ENCODE measurements around the gene PRELID1.

The PRELID1 gene

DNA sequence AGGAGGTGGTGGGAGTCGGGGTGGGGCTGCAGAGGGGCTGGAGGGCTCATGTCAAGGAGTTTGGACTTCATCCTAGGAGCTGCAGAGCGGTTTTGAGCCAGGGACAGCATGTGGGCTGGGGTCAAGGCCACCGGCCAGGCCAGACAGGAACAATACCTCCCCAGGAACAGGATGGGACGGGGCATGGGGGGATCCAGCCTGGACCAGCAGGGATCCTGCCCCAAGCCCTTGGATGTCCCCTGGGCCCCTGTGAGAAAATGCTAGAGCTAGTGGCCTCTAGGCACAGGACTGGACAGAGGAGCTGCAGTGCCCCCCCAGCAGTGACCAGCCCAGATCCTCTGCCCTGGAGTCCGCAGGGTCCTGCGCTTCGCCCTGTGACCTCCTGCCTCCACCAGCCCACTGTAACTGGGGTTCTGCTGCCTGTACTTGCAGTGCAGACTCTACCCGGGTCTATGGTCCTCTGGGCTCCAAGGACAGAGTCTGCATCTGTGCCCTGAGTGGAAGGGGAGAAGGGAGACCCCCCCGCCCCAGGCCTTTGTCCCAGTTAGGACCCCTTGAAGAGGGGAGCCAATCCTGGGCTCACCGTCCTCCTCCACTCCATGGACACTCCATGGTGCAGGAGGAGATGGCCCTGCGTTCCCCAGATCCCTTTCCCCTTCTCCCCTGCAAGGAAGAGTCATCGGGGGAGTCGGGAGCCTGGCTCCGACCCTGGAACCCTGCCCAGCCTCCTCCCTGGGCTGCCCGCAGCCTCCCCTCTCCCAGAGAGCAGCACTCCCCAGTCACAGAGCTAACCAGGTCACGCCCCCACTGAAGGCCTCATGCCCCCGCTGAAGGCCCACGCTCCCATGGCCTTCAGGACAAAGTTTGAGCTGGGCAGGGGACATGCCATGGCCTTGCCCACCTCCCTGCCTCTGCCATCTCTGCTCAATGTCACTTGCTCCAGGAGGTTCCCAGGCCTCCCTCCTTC is 11.1 kb downstream of the PRELID1 start:
- no peak for DNase-seq

- no peak for DNase-seq
Measured at GRCh38 chr5:177315411-177315810, 11.8 kb downstream of the PRELID1 start.

GRCh38 chr5:177316005-177316404 is 12.4 kb downstream of the PRELID1 start:
- no peak for DNase-seq

- DNase-seq: peak; percentile 70
Measured at GRCh38 chr5:177317959-177318377, 14.4 kb downstream of the PRELID1 start.

- DNase-seq: no peak
Measured at GRCh38 chr5:177319913-177320588, 16.5 kb downstream of the PRELID1 start.

DNA sequence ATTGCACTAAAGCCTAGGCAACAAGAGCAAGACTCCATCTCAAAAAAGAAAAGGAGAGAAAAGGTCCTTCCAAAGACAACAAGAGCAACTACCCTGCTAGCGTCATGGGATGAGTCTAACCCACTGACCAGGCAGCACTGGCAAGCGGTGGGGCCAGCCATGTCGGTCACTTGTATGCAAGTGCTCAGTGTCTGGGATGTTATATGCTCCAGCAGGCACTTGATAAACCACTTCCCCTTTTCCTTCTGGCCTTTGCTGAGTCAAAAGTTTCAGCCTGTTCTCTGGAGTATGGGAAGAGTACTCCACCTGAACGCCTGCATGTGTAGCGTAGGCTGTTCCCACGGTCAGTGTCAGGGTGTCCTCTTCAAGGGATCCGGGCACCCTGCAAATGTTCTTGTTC is 17.3 kb downstream of the PRELID1 start:
- DNase-seq: no peak

- no peak for DNase-seq
Measured at GRCh38 chr5:177325868-177326381, 22.3 kb downstream of the PRELID1 start.

DNA sequence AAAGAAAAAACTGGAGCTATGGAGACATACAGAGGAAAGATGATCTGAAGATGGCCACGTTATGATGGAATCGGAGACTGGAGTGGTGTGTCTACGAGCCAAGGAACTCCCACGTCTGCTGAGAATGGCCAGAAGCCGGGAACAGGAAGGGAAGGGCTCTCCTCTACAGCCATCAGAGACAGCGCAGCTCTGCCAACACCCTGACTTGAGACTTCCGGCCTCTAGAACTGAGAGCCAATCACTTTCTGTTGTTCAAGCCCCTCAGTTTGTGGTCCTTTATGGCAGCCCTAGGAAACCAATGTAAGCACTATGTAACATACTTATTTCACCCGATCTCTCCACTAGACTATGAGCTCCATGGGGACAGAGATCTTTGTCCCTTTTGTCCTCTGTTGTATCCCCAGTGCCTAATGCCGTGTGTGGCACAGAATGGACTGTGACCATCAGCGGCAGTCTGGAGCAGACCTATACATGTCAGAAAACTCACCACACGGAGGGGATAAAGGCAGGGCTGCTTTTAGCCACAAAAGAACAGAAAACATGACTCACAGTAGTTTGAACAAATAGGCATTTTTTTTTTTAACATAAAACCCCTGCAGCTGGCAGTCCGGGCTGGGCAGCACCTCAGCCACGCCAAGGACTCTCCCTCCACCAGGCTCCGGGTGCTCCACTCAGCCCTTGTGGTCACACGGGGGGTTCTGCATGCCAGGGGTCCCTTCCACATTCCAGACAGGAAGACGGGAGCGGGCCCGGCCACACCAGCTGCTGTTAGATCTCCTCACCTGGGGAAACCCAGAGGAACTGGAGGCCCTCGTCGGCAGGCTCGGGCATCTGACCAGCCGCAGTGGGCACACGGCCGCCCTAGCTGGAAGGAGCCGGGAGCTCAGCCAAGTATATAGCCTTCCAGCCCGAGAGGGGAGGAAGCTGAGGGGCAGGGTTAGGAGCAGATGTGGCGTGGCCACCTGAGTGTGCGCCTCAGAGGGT is 24.2 kb downstream of the PRELID1 start:
- no peak for DNase-seq

DNA sequence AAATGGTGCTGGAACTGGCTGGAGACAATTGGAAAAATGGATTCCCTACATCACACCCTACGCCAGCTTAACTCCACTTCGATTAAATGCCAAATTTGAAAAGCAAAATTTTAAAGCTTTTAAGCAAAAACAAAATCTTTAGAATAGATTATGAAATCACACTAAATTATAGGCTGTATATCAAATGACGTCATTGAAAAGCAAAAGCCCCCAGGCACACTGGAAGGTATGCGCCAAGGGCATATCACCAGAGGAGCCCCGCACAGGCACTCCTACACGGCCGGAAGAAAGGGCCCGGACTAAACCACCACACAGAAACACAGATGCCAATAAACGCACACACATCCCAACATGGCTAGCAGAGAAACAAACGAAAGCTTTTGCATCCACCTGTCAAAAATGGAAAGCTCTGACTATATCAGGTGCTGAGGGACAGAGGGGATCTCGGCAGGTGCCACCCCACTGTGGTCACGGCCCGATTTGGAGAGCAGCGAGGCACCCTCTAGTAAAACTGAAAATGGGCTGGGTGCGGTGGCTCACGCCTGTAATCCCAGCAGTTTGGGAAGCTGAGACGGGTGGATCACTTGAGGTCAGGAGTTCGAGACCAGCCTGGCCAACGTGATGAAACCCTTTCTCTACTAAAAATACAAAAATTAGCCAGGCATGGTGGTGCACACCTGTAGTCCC is 25.1 kb downstream of the PRELID1 start:
- DNase-seq: no peak

DNA sequence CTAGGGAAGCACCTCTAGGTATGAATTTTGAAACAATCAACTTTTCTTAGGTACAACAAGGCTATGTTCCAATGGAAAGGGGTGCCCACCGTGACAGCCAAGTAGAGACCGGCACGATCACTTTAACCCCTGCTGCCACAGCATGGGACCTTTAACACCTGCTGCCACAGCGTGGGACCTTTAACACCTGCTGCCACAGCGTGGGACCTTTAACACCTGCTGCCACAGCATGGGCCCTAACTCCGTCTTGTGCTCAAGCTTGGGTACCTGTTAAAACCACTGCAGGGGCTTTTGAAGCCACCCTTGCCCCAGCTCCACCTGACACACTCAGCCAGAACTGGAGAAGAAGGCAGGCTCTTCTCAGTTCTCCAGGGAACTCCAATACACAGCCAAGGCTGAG is 26.3 kb downstream of the PRELID1 start:
- no peak for DNase-seq

- no peak for DNase-seq
Measured at GRCh38 chr5:177330991-177331842, 27.6 kb downstream of the PRELID1 start.

DNA sequence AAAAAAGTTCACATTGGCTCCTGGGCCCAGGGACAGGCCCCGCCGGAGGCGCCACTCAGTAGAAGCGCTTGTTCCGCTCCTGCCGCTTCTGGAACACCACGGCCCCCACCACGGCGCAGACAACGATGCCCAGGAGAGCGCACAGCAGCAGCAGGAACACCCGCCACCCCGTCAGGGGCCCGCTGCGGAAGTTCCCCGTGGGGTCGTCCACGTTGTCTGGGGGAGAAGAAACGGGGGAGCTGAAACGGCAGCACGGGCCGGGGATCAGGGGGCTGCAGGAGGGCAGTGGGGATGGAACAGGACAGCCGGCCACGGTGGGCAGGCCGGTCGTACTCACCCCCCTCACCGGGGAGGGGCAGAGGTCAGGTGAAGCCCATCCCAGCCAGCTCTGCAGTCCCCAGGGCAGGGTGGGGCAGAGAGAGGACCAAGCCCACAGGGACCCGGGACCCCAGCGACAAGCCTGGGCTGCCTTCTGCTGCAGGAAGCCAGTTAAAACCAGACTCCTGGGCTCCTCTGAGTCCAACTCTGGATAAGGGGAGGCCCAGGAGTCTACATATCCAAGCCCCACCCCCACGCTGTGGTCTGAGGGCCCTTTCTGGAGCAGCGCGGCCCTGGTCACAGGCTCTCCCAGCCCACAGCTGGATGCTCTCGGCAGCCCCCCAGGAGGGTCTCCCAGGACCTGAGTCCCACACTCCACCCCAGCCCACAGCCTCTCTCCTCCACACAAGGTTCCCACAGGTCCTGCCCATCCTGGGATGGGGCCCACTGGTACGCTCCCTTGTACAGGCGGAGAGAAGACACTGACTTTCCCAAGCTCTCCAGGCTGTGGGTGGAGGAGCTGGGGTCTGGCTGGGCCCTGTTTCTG is 28.7 kb downstream of the PRELID1 start:
- no peak for DNase-seq

GRCh38 chr5:177332896-177333260 is 29.3 kb downstream of the PRELID1 start:
- DNase-seq: no peak

DNA sequence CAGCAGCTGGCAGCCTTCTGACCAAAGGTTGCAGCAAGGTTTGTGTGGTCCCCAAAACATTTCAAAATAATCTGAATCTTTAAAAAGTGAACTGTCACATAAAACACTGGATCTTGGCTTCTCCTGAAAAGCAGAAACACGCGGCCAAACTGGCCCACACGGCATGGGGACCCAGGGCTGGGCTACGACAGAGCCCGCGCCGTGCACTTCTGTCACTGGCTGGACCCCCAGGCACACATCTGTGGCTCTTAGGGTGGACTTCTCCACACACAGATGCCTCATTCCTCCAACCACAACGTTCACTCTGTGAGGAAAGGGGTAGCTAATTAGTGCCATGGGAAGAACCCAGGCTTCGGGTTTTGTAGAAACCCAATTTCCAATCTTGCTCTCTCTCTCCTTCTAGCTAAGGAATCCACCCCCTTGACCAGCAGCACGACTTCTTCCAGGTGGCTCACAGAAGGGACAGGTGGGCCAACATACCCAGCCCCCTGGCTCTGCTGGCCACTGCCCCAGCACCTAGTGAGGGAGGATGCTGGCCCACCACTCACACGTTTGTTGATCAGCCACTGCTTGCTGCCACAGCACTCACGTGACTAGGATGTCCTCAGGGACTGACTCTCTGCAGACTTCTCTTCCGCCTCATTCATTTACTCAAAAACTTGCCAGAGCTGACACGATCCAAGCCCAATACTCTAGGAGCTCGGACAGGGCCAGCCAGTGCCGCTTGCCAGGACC is 30.0 kb downstream of the PRELID1 start:
- DNase-seq: no peak

DNA sequence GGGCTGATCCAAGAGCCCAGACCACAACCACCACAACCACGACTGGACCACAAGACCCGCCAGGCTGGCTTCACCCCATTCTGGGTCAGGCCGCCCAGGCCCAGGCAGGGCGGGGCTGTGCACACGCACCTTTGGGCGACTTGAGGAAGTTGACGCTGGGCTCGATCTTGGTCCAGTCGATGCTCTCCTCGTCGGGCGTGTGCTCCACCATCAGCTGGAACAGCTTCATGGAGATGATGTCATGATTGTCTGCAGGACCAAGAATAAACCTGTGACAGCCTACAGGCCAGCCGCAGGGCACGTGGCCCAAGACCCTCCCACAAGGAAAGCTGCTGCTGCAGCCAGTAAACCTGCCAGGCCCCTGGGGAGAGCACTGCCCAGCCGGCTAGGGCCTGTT is 30.6 kb downstream of the PRELID1 start:
- no peak for DNase-seq

DNA sequence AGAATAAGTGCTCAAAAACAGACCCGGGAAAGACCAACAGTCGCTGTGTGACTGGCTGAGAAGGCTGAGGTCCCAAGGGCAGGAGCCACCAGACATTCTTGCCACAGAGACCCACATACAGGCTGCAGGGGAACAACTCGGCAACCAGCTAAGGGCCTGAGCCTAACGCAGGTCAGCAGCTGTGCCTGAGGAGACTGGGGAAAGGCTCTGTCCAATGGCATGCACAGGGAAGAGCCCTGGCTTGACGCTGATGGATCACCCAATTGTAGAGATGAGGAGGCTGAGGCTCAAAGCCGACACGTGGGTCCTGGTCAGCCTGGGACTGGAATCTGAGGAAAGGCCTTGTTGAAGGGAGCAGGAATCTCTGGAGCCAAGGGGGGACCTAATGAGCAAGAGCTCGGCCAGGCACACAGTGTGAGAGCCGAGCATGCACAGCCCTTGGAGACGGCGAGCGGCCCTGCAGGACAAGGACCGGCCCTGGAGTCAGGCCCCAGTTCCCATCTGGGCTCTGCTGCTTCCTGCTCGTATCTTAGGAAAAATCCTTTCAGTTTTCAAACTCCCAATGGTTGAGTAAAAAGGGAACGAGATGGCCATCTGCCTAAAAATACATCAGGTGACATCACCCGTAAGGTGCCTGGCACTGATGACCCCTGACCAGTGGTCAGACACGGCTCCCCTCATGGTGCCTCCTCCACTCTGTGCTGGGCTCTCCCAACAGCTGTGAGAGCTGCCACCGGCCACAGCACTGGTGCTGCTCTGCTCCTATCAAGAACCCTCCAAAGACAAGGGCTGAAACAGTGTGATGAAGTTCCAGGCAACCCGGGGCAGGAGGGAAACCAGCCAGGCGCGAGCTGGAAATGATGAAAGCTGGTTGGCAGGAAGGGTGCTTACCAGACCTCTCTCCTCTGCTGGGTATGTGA is 31.4 kb downstream of the PRELID1 start:
- no peak for DNase-seq

- DNase-seq: no peak
Measured at GRCh38 chr5:177335701-177336065, 32.1 kb downstream of the PRELID1 start.

DNA sequence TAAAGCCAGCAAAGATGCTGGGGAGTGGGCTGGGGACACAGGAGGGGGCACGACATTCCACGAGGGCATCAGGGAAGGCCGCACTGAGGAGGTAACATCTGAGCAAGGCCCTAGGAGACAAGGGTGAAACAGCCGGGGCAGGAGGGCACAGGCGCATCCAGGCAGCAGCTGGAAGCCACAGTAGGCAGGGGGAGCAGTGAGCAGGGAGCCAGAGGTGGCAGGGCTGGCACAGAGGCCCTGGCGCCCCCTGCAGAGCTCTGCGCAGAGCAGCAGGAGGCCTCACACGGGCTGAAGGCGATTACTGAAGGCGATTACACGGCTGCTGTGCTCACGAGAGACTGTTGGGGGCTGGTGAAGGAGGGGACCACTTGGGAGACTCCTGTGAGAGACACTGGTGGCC is 32.5 kb downstream of the PRELID1 start:
- DNase-seq: peak; percentile 9

Measured in HCEC 1CT (cell line).